Pancreas (tissue), 10 donors: ENCODE data around the gene EDARADD. TPM values are rescaled to one million over a fixed set of nuclear protein-coding genes. Genes with fewer than 3 reads are reported as not detected.

ENCODE experiments used
- ATAC-seq, 4 donors: fragments of 200-7000 bp; cut with Tn5 transposase; one replicate each; pipeline versions ENCODE4 v1.8.0 to v1.9.1; 2020; ENCODE audit warnings: mild to moderate bottlenecking in 4 of 4, moderate library complexity in 4 of 4
- DNase-seq, 6 donors: peaks; one replicate each; pipeline ENCODE4 v3.0.0-alpha.2; 2020
- FAIRE-seq: peaks from 2 replicates; lab custom pipeline; 2012; peaks lifted over from hg19 to GRCh38; lab: Jason Lieb, UNC
- H3K27ac ChIP-seq, 4 donors: fragments of 200-600 bp; sonication (generic); 1 replicate in 3 of 4; 2 replicates in 1 of 4; pipeline versions ENCODE4 v1.5.0 to v1.8.0; 2020
- H3K27me3 ChIP-seq, 4 donors: fragments of 200-600 bp; one replicate each; pipeline ENCODE4 v1.8.0; 2021
- H3K36me3 ChIP-seq, 3 donors: fragments of 200-600 bp; sonication (generic) in 1 of 3; one replicate each; pipeline versions ENCODE4 v1.5.0 to v1.8.0; 2020 to 2021
- H3K4me1 ChIP-seq, 3 donors: fragments of 200-600 bp; one replicate each; pipeline ENCODE4 v1.8.0; 2021
- H3K4me3 ChIP-seq, 4 donors: fragments of 200-600 bp; sonication (generic) in 2 of 4; one replicate each; pipeline versions ENCODE4 v1.5.0 to v1.8.0; 2020 to 2021
- H3K9me3 ChIP-seq, 4 donors: fragments of 200-600 bp; one replicate each; pipeline ENCODE4 v1.8.0; 2021
- WGBS, 2 donors: extraction: QIAGEN DNeasy Blood & Tissue Kit; methylation state at CpG; one replicate each; pipeline ENCODE4 v1.1.7; 2013; 5-methylcytosine and 5-hydroxymethylcytosine counted together
- intact Hi-C, 3 donors: fragments of 100-400 bp; cut with DNase I; formaldehyde crosslinking; loops; one replicate each; pipeline versions ENCODE4 v1.11.1 to v1.14.2; 2022
- polyA plus RNA-seq, 2 donors: library from polyadenylated mRNA; stranded (reverse); fragments of 200-250 nt; gene quantifications; one replicate each; pipeline ENCODE4 v1.2.3, GENCODE V29; 2013
- total RNA-seq, 6 donors: library from RNA; stranded (reverse); fragmentation: NEBNext Ultra II Directional in 4 of 6; extraction: Animal tissue kit (Norgen Biotek cat#: 25700) in 4 of 6; gene quantifications; one replicate each; pipeline versions ENCODE4 v1.2.1 to v1.2.4, GENCODE V29; 2021 to 2023
- TF ChIP-seq, protein P1 (sequence below), 4 donors: fragments of 200-600 bp; sonication (generic) in 3 of 4; IDR thresholded peaks; one replicate each; pipeline versions ENCODE4 v1.5.0 to v1.8.0; 2021; ENCODE audit warnings: antibody characterized with exemption in 4 of 4
- donor health status: healthy with polysubstance abuse.
- donor health status: DM: no; HTN: no; CAD: no; lungs with moderate emphysema.
- donor health status: DM: no; HTN: no; CAD: no.
- donor health status: control.
- donor health status: control.
- donor health status: Bipolar disorder and iron deficiency.
- donor health status: DM: yes; HTN: yes; CAD: no.
- donor health status: DM: no; HTN: no; CAD: no.
- donor health status: DM: no; HTN: no; CAD: no.
- donor health status: DM: yes; HTN: yes; CAD: no.

Gene EDARADD
- total RNA-seq = 1 to 10 TPM; 1.3 to 4.1 (median 3.0) TPM
- 1 to 10 TPM; 1.2 to 9.5 TPM for polyA plus RNA-seq

DNA sequence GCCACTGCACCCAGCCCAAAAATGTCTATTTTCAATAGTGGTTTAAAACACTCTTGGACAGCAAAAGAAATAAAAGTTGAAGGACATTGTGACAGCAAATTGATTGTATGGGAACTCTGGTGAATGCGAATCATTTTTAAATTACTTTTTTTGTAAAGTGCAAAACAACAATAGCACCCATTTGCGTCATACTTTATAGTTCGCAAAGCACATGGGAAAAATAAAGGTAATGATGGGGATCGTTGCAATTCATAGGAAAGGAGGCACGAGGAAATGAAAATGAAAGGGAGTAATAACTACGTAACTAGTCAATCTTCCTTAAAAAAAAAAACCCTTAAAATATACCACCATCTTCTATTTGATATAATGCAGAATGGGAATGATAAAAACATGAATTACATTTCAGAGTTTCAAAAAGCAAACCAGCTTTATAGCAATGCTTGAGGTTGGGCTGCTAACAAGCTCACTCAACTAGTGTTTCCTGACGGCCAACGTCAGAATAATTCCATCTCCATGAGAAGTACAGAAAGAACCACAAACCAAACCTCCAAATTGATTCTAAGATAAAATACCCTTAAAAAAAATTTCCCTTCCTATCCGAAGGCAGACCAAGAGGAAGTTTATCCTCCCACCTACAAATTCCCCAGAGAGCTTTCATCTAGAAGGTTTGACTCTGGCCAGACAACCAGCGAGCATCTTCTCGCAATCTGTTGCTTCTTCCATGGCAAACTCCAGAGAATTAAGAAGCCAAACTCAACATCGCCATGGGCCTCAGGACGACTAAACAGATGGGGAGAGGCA is at the start of gene EDARADD:
Gene EDARADD (plus strand): TSS at position 606 of the 801 bp plus-strand sequence. CDS start 159 bp downstream, at position 765.
- Histone ChIP-seq H3K36me3 (no peaks in the 10 kb centered on the region), H3K4me1 (peaks cover 0 to 14% (median 0%) of the 10 kb centered on the region in 3 donors), H3K4me3 (peak within 1 kb of the TSS; percentile 64 to 96 (median 81)), H3K27me3 (no peaks in the 10 kb centered on the region), H3K27ac (peak within 1 kb of the TSS in 2 of 4 donors; percentile 44 to 58), H3K9me3 (no peaks in the 10 kb centered on the region)
- FAIRE-seq (no peak), DNase-seq (no peak), ATAC-seq (no peak)
- WGBS, 2 donors = 87 to 89% methylated on average over 13 of the region's 13 CpGs
- TF ChIP-seq, protein P1, sequence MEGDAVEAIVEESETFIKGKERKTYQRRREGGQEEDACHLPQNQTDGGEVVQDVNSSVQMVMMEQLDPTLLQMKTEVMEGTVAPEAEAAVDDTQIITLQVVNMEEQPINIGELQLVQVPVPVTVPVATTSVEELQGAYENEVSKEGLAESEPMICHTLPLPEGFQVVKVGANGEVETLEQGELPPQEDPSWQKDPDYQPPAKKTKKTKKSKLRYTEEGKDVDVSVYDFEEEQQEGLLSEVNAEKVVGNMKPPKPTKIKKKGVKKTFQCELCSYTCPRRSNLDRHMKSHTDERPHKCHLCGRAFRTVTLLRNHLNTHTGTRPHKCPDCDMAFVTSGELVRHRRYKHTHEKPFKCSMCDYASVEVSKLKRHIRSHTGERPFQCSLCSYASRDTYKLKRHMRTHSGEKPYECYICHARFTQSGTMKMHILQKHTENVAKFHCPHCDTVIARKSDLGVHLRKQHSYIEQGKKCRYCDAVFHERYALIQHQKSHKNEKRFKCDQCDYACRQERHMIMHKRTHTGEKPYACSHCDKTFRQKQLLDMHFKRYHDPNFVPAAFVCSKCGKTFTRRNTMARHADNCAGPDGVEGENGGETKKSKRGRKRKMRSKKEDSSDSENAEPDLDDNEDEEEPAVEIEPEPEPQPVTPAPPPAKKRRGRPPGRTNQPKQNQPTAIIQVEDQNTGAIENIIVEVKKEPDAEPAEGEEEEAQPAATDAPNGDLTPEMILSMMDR (IDR thresholded peaks at IDR 0.05) = no peak
- intact Hi-C loops = no loop called here

DNA sequence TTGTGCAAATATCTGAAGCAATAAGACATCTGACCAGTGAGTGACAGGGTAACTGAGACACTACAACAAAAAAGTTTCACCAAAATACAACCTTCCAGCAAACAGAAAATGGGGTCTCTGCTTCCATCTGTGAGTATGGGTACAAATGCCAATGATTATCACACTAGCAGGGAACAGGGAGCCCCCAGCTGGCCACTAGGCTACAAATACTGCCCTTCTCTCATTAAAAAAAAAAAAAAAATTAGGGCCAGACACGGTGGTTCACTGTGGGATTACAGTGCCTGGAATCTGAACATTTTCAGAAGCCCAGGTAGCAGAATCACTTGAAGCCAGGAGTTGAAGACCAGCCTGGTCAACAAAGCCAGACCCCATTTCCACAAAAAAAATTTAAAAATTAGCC is 48.4 kb upstream of the EDARADD start:
- Histone ChIP-seq H3K27ac (no peak overlapping the region), H3K4me1 (peaks cover 16 to 23% (median 19%) of the 10 kb centered on the region in 3 donors), H3K9me3 (no peaks in the 10 kb centered on the region), H3K27me3 (no peaks in the 10 kb centered on the region), H3K36me3 (no peaks in the 10 kb centered on the region), H3K4me3 (no peak overlapping the region)
- ATAC-seq = peak in 3 of 4 donors; percentile 57 to 60 (median 60)
- peak in 1 of 6 donors; percentile 46 for DNase-seq
- intact Hi-C loops = no loop called here
- 5 to 9% methylated on average over 1 of the region's 1 CpG for WGBS, 2 donors
- TF ChIP-seq, protein P1 (IDR thresholded peaks at IDR 0.05) = peak in 2 of 4 donors; percentile 17 to 19
- FAIRE-seq = no peak

DNA sequence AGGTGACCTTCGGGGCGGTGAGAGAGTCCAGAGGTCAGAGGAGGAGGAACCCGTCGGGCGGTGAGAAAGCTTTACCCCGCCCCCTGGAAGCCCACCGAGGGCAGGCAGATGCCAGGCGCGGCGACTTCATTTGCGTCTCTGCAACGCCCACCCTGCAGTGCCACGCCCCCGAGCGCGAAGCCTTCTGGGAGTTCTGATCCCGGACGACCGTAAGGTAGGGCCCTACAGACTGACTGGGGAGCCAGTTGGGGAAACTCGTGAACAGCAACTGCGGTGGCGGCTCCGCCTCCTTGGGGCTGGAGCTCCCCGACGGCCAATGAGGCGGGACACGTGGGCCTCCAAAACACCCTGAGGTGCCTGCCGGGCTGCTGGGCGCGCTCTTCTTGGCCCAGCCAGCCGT is 46.0 kb upstream of the EDARADD start:
- H3K4me1 ChIP-seq = peaks cover 9 to 10% (median 10%) of the 10 kb centered on the region in 3 donors
- H3K4me3 ChIP-seq = no peak overlapping the region
- 86 to 92% methylated on average over 31 of the region's 31 CpGs for WGBS, 2 donors
- FAIRE-seq (no peak), DNase-seq (peak in 1 of 6 donors; percentile 69), ATAC-seq (no peak)
- H3K27ac ChIP-seq = no peak overlapping the region
- intact Hi-C loops = no loop called here
- no peaks in the 10 kb centered on the region for H3K9me3 ChIP-seq
- TF ChIP-seq, protein P1 (IDR thresholded peaks at IDR 0.05) = no peak
- H3K36me3 ChIP-seq = no peaks in the 10 kb centered on the region
- H3K27me3 ChIP-seq = no peaks in the 10 kb centered on the region

DNA sequence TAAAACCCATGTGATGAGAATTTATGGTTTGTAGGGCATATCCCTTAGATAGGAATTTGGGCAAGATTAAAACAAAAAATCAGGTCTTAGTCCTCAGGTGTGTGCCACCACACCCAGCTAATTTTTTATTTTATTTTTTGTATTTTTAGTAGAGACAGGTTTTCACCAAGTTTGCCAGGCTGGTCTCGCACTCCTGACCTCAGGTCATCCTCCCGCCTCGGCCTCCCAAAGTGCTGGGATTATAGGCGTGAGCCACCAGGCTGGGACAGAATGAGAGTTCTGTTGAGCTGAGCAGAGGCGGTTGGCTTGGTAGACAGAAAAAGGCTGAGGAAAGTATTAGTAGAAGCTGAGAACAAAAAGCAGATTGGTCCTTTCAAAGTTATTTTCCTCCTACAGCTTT is 43.8 kb upstream of the EDARADD start:
- TF ChIP-seq, protein P1 (IDR thresholded peaks at IDR 0.05) = no peak
- no peak overlapping the region for H3K4me3 ChIP-seq
- no peak overlapping the region for H3K27ac ChIP-seq
- intact Hi-C loops = no loop called here
- ATAC-seq (no peak), FAIRE-seq (no peak), DNase-seq (no peak)
- no peaks in the 10 kb centered on the region for H3K9me3 ChIP-seq
- H3K4me1 ChIP-seq = no peaks in the 10 kb centered on the region
- no peaks in the 10 kb centered on the region for H3K27me3 ChIP-seq
- WGBS, 2 donors = 94 to 95% methylated on average over 5 of the region's 5 CpGs
- no peaks in the 10 kb centered on the region for H3K36me3 ChIP-seq
